HG03565 (cell line): ENCODE measurements around the gene SMPD3.
"Not testable (repeated sequence)": the region's sequence is repeated elsewhere in the genome, so short reads cannot be mapped to it uniquely, and the experiment has no call there.

Experiments
- ATAC-seq: cut with Tn5 transposase; IDR thresholded peaks from one replicate; pipeline ENCODE4 v1.9.1; 2021; ENCODE audit warnings: mild to moderate bottlenecking, moderate library complexity; ENCODE audit not compliant: unreplicated experiment

Gene SMPD3

DNA sequence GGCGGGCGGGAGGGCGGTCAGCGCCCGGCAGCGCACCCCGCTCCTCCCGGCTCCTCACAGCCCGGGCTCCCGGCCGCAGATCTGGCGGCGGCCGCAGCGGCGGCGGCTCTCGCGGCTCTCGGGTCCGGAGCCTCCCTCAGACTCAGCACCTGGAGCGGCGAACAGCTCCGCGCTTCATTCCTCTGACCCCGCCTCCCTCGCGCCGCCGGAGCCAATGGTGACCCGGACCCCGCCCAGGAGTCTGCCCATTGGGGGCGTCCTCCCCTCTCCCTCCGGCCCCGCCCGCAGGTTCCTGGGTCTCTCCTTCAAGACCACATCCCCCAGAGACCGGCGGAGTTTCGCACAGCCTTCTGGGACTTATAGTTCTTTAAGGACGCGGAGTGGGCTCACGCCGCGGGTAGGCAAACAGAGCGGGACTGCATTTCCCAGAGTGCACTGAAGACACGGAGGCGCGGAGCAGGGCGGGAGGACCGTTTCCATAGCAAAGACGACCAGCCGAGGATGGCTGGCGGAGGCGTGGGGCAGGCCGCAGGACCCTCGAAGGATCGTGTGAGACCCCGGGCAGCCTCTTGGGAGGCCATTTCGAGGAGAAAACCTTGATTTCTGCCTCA lies at the start of gene SMPD3:
TSS of gene SMPD3 (minus strand) at position 149 of the 611 bp plus-strand sequence. CDS start 76,327 bp downstream, outside the sequence.
- ATAC-seq = peak; percentile 83

DNA sequence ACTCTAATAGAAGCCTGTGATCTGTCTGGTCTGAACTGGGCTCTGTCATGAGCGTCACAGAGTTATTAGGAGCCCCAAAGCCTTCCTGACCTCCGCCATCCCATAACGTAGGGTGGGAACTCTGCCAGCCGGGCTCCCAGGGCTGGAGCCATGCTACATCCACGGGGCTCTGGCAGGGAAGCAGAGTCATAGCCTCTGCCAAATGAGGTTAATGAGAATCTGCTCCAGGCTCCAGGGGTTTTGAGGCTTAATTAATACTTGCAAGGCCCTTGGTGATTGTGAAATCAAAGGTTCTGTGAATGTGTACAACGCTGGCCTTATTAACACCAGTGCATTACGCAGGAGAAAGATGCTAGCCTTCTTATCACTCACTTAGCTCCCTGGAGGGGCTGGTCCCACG lies 48.4 kb upstream of the SMPD3 start:
- no peak for ATAC-seq

DNA sequence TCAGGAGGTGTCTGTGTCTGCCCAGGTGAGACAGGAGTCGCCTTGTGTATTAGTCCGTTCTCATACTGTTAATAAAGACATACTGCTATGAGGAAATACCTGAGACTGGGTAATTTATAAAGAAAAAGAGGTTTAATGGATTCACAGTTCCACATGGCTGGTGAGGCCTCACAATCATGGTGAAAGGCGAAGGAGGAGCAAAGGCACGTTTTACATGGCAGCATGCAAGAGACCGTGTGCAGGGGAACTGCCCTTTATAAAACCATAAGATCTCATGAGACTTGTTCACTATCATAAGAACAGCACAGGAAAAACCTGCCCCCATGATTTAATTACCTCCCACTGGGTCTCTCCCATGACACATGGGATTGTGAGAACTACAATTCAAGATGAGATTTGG lies 46.0 kb upstream of the SMPD3 start:
- ATAC-seq = not testable (repeated sequence)

DNA sequence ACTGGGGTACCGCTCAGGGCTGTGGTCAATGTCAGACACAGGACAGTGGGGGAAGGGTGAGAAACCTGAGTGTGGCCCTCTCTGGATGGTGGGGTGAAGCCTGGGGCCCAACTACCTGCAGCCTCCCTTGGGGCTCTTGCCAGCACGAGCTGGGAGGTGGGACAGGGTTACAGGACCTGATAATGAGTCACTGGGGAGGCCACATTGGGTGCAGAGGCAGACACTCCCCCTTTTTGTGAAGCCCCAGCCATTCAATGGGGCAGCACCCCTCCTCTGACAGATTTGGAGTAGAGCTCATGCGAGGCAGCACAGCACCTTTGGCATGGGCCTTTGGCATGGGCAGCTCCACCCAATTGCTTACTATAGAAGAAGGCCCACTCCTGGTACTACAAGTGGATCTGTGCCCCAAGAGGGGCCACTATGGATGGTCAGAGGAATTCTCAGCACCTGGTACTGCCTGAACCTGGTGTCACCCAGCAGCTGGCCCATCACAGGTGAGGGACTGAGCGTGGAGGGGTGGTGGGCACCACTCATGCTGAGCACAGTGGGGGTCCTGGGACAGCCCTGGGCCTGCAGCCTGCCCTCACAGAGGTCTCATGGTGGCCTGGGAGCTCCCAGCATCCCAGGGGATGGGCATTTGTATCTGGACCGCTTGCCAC lies 45.2 kb upstream of the SMPD3 start:
- ATAC-seq = no peak

DNA sequence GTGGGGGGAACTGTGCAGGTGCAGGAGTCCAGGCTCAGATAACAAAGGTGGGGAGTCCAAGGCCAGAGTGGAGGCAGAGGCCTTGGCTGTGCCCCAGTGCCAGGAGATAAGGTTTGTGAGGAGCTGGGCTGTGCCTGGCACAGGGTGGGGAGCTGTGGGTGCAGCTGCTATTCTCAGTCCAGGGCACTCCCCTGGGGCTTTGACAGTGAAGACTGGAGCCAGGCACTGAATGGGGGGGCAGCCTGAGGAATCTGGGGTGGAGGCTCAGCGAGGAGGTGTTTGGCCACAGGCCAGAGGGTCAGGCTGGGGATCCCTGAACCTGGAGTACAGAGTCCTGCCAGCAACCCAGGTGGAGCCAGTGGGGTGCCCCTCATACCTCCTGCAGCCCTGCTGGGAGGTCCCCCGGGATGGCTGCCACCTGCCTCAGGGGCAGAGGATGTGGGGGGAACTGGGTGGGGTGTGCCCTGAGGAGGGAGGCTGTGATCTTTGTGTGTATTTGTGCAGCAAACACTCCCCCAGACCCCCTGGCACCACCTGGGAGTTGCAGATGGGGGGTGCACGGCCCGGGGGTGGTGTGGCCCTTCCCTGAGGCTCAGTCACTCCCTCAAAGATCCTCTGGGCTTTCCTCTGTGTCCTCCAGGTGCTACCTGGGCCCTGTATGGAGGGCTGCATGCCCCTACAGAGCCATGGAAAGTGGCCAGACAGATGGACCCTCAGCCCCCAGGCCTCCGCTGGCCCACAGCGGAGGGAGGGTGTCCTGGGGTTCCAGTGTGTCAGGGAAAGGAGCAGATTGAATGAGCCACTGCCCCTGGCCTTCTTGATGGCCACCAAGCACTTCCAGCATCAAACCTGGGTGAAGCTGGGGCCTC lies 44.5 kb upstream of the SMPD3 start:
- ATAC-seq = no peak

DNA sequence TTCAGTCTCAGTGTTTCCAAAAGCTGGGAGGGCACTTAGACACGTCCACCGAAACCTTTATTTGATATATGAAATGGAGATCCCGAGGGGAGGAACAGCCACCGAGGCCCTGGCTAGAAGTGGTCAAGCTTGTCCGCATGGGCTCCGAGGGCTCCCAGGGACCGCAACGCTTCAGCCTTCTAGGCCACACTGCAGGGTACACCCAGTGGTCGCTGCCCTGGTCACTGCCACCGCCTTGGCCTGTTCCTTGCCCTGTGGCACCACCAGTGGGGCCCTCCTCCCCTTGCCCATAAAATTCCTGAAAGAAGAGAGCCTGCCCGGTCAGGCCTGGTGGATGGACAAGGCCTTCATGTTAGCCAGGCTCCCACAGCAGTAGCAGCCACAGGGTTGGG lies 43.8 kb upstream of the SMPD3 start:
- no peak for ATAC-seq

DNA sequence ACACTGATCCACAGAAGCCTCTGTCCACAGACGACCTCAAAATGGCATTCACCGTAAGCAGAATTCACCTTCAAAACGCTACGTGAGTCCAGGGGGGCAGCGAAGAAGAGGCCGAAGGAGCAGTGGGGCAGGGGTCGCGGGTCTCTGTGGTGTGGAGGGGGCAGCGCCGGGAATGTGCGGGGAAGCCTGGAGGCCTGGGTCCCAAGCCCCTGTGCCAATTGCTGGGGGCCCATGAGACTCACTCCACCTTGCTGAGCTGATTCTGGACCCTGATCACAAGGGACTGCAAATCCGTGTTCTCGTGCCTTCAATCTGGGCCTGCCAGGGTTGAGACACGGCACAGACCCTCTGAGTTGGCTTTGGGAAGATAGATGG lies 43.3 kb upstream of the SMPD3 start:
- no peak for ATAC-seq

DNA sequence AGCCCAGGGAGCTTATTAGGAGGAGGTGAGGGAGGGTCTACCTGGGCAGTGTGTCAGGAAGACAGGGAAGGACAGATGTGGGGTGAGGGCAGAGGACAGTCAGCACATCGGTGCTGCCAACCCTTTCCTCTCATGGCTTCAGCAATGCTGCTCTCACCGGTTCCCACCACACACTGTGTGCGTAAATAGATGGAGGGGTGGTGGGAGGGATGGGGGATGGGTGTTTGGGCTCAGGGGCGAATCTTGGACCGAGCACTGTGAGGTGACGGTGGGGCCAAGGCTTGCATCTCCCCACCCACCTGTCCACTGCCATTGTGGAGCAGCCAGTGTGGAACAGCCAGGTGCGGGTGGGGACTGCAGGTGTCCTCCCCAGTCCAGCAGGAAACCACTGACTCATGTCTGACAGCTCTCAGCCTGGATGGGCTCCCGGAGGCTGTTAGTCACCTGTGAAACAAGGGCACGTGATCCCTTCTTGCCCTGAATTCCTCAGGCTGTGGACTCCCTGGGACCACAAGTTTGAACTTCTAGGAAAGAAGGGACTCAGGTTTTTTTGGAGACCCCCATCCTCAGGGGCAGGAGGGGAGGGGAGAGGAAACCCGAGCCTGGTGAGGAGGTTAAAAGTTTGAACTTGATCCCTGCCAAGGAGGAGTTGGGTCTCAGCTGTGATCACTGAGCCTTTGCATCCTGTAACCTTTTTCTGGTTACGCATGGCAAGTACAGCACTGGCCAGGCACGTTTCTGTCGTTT lies 42.7 kb upstream of the SMPD3 start:
- ATAC-seq = no peak

DNA sequence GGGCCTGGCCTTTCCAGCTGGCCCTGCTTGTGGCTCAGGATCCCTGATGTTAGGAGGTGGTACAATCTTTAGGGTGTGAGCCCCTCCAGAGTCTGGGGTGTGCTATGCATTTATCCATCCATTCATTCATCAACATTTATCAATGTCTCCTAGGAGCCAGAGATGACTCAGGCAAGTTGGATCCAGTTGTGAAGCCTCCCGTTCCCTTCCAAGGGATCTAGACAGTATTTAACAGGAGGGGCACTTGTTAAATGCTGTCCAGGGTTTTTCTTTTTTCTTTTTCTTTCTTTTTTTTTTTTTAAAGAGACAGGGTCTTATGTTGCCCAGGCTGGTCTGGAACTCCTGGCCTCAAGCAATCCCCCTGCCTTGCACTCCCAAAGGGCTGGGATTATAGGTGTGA lies 42.0 kb upstream of the SMPD3 start:
- ATAC-seq = no peak

DNA sequence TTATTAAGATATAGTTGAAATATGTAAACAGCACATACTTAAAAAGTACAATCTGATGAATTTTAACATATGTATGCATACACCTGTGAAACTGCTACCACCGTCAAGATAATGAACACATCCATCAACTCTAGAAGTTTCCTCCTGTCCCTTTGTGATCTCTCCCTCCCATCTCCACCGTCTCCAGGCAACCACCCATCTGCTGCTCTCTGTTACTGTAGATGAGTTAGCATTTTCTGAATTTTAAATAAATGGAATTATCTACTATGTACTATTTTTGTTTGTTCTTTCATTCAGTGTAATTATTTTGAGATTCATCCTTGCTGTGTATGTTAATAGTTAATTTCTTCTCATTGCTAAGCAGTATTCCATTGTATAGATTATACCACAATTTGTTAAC lies 40.2 kb upstream of the SMPD3 start:
- no peak for ATAC-seq

DNA sequence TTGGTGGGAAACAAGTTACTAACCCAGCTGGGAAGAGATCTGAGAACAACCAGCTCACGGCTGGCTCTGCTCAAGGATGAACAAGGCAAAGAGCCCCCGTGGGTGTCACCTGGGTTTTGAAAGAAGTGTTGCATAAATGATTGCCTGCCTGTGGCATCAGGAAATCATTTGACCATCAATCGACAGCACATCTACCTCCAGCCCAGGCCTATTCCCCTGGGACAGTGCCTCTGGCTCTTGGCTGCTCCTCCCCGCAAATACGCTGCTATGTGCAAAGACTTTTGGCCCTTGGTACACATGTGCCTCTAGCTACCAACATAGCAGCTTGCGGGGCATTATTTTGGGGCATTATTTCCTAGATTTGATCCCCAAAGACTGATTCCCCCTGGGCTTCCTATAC lies 39.4 kb upstream of the SMPD3 start:
- ATAC-seq = no peak

DNA sequence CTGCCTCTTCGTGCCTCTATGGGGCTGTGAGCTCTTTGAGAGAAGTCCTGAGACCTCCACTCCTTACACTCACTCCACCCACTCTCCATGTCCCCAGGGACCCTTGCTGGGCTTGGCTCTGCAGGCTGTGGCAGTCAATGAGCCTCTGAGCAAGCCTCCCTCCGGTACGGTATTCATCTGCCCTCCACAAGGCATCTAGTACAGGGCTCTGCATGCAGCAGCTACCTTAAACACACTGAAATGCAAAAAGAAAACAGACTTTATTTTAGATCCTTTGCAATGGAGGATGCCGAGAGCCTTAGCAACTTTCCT lies 38.9 kb upstream of the SMPD3 start:
- ATAC-seq = no peak

DNA sequence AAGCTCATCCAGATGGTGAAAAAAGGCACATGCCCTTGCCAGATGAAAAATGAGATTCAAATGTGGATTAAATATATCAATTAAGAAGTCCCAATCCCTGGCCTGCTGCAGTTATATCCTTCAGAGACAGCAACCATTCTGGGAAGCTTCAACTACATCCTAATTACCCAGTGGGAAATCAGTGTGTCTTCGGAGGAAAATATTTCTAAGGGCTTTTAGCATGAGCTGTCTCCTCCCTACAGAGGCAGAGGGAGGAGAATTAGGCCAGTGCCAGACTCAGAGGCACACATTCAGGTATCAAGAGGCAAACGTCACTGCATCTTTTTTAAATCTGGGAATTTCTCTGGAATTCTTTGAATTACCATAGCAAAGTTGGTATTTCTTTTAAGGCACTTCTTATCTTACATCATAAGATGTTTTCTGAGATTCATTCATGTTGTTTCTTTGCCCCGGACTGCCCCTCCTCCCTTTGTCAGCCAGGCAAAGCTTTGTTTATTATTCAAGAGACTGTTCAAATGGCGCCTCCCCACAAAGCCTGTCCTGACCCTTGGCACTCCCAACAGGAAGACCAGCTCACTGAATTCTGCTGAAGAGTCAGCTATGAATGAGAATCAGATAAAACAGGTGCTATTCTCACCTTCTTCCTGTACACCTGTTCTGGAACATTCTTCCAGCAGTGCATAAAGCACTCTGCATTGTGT lies 38.3 kb upstream of the SMPD3 start:
- no peak for ATAC-seq

DNA sequence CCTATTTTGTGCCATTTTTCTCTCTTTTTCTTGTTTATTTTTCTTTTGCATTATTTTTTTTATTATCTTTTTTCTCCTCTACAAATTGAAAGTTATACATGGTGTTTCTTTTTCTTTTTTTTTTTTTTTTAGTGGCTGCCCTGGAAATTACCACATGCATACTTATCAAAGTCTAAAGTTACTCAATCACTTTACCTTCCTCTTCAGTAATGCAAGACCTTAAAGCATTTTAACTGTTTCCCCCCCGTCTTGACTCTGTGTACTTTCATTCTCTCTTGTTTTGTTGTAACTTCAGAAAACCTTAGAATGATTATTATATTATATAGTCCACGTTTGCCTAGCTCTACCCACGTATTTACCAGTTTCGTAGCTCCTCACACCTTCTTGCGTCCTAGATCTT lies 33.3 kb upstream of the SMPD3 start:
- ATAC-seq = no peak

DNA sequence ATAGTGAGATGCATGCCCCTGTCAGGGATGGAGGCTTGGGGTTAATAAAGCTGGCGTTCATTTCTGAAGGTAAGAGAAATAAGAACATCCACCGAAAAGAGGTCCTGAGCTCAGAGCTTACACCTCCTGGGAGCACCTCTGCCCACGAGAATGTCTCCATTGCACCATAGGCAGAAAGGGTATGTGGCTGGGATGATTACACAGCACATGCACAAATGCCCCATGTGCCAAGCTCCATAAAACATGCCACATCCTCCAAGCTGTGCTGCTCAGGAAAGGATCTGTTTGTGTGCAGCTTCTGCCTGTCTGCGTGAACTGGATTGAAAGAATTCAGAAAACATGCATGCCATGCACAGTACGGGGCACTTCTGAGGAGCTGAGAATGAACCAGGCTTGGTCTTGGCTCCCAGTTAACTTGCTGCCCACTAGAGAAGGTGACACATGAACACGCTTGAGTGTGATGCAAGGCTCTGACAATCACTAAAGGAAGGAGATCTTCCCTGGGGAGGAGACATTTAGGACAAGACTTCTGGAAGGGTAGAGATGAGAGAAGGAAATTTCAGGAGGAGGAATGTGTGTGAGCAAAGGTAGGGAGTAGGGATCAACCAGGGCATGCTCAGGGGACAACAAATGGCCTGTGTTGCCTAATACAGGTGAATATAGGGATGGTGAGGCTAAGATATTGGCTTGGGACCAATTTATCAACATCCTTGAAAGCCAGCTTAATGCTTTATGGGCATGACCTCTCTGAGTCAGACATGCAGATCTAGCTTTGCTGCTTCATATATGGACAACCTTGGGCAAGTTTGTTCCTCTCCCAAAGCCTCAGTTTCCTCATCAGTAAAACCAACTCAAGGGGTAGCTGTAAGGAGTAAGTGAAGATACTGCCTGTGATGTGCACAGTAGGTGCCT lies 32.0 kb upstream of the SMPD3 start:
- no peak for ATAC-seq

DNA sequence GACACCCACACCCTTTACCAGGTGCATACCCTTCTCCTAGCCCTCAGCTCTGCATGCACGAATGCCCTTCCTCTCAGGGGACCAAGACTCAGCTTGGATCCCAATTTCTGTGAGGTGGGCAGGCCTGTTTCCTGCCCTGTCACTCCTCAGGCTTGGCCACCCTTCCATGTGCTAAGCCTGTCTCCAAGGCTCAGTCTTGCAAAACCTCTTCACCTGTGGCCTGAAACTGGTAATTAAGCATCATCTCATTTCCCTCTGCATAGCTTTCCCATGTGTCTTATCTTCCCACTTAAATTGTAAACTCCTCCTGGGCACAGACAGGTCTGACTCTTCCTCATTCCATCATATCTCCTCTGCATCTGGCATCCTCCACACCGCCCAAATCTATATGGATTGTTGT lies 31.0 kb upstream of the SMPD3 start:
- no peak for ATAC-seq

DNA sequence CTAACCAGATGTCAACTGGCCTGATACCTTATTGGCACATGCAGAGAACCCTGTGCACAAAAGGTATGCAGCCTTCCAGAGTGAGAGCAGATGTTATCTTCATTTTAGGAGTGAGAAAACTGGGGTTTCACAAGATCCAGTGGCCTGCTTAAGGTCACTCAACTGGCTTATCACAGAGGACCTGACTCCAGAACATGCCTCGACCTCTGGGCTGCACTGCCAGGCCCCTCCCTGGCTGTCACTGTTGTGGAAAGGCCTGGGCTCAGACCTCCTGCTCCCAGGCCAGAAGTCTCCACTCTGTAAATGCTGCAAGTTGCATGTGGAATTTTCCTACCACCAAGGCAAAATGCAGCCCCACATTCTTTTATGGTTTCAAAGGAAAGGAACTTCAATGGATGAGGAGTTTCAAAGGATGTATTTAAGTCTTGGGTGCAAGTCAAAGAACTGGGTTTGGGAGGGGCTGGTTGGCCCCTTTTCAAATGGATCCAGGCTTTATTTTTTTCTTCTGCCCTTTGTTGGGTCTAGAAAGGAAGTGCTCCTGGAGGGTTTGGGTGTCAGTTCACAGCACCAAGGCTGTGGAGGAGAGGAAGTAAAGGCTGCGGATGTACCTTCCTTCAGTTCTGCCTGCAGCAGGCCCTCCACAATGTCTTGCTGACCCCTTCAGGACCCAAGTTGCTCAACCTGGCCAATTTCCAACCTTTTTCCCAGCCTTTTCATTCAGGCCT lies 30.4 kb upstream of the SMPD3 start:
- no peak for ATAC-seq

DNA sequence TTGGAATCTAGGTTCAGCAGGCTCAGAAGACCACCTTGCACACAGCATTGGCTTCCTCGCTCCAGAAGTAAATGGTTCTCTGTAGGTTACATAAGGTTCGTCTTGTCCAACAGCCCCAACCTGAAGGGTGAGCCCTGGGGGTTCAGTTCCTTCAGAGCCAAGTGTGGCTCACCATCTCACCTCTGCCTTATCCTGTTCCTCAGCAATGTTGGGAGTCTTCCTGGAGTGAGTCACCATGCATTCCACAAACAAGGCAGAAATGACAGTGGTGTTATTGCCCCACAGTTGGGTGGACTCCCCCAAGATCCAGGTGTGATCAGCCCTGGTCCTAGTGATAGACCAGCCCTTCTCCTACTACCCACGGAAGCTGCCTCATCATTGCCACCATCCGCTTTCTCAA lies 26.8 kb upstream of the SMPD3 start:
- no peak for ATAC-seq

DNA sequence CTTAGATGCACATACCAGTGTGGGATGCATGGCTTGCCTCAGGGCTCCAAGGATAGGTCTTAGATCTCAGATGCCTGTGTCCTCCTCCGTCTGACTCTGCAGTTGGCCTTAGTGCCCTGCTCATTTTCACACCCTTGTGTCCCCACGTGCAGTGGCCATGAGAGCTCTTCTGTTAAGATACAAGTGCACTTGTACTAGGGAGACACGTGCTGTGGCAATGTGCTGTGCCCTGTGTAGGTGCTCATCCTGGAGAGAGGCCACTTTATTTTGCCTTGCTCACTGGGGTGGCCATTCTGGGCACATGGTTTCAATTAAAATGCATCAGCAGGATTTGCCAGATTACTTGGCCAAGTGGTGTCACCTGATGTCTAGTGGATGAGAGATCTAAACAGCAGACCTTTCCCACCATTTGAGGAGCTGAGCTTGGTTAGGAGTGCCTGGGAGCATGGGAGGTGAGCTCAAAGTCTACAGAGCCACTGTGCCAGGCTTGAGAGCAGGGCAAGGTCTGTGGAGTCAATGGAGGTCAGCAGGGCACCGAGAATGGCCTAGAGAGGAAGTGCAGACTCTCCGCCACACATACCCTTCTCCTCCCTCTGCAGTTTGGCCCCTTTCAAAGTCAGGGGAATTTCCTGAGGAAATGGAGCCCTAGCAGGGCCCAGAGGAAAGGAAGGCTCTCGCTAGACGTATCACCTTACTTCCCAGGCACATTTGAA lies 25.2 kb upstream of the SMPD3 start:
- no peak for ATAC-seq
